Heart right ventricle (tissue), 16 donors: ENCODE measurements around the gene DEAF1. TPM values are rescaled to one million over a fixed set of nuclear protein-coding genes. Genes with fewer than 3 reads are reported as not detected.
A peak's percentile ranks its signal among the peaks of the same experiment; 100 is the strongest.
"Not testable (repeated sequence)": the region's sequence is repeated elsewhere in the genome, so short reads cannot be mapped to it uniquely, and the experiment has no call there.

Experiments used
- ATAC-seq, 8 donors: fragments of 200-7000 bp; cut with Tn5 transposase; one replicate each; pipeline ENCODE4 v1.9.1; 2020; ENCODE audit warnings: mild to moderate bottlenecking in 8 of 8, moderate library complexity in 8 of 8, moderate number of reproducible peaks in 1 of 8
- DNase-seq, 2 donors: peaks; one replicate each; pipeline ENCODE4 v3.0.0-alpha.2; 2020
- H3K27ac ChIP-seq, 10 donors: fragments of 200-600 bp; sonication (generic) in 2 of 10; one replicate each; pipeline versions ENCODE4 v1.5.0 to v1.8.0; 2020 to 2022; ENCODE audit warnings: mild to moderate bottlenecking in 3 of 10
- H3K27me3 ChIP-seq, 7 donors: fragments of 200-600 bp; one replicate each; pipeline ENCODE4 v1.8.0; 2021 to 2022; ENCODE audit warnings: mild to moderate bottlenecking in 2 of 7
- H3K36me3 ChIP-seq, 9 donors: fragments of 200-600 bp; sonication (generic) in 1 of 9; one replicate each; pipeline versions ENCODE4 v1.5.0 to v1.8.0; 2020 to 2022; ENCODE audit warnings: mild to moderate bottlenecking in 2 of 9
- H3K4me1 ChIP-seq, 9 donors: fragments of 200-600 bp; sonication (generic) in 1 of 9; one replicate each; pipeline versions ENCODE4 v1.5.0 to v1.8.0; 2020 to 2022; ENCODE audit warnings: mild to moderate bottlenecking in 4 of 9
- H3K4me3 ChIP-seq, 10 donors: fragments of 200-600 bp; sonication (generic) in 2 of 10; one replicate each; pipeline versions ENCODE4 v1.5.0 to v1.8.0; 2020 to 2022; ENCODE audit warnings: mild to moderate bottlenecking in 7 of 10, moderate library complexity in 2 of 10
- H3K9me3 ChIP-seq, 11 donors: fragments of 200-600 bp in 10 of 11; sonication (generic) in 2 of 11; one replicate each; pipeline versions ENCODE4 v1.5.0 to v1.8.0; 2013 to 2022; ENCODE audit warnings: mild to moderate bottlenecking in 2 of 11, control low read depth in 1 of 11, moderate library complexity in 1 of 11
- WGBS, 2 donors: extraction: QIAGEN DNeasy Blood & Tissue Kit; methylation state at CpG; one replicate each; pipeline ENCODE4 v1.1.7; 2013; ENCODE audit warnings: inconsistent platforms in 1 of 2; 5-methylcytosine and 5-hydroxymethylcytosine counted together
- intact Hi-C, 10 donors: fragments of 100-400 bp; cut with DNase I; formaldehyde crosslinking; loops; one replicate each; pipeline versions ENCODE4 v1.11.1 to v1.14.2; 2022
- polyA plus RNA-seq, 2 donors: library from polyadenylated mRNA; stranded (reverse); fragments of 200-250 nt; gene quantifications; one replicate each; pipeline ENCODE4 v1.2.3, GENCODE V29; 2013
- total RNA-seq, 10 donors: library from RNA; stranded (reverse); fragmentation: NEBNext Ultra II Directional in 3 of 10; extraction: Animal tissue kit (Norgen Biotek cat#: 25700) in 3 of 10; gene quantifications; one replicate each; pipeline versions ENCODE4 v1.2.1 to v1.2.4, GENCODE V29; 2021 to 2023
- TF ChIP-seq, protein P1 (sequence below), 9 donors: fragments of 200-600 bp; sonication (generic) in 2 of 9; IDR thresholded peaks; one replicate each; pipeline versions ENCODE4 v1.5.0 to v1.8.0; 2021 to 2022; ENCODE audit warnings: antibody characterized with exemption in 9 of 9, mild to moderate bottlenecking in 5 of 9, moderate library complexity in 1 of 9
- donor health status: Arrhythmogenic right ventricular cardiomyopathy.
- donor health status: ischemic (EF 13 %, LVEDD 7.1; RV severe dilation, severe dysfunction).
- donor health status: healthy with polysubstance abuse.
- donor health status: DM: no; HTN: yes; CAD: no.
- donor health status: DM: no; HTN: no; CAD: no.
- donor health status: ischemic (EF 25% LVEDD 6.9; RV normal size, moderate dysfunction).
- donor health status: ischemic (EF 25% LVEDD 5.7; RV mildly dilated, moderate dysfunction).
- donor health status: healthy.
- donor health status: DM: yes; HTN: yes; CAD: no.
- donor health status: Ischemic cardiomyopathy.
- donor health status: ischemic (EF 35%, LVEDD 5.7; RV mildly dilated, moderate dysfunction).
- donor health status: nonischemic (EF 11% LVEDD 7.7; RV severe dilation, severe dysfunction).
- donor health status: DM: yes; HTN: yes; CAD: no.
- donor health status: PGD.
- donor health status: ischemic (EF 29% LVEDD 5.4; RV normal size, mild dysfunction).
- donor health status: nonischemic (EF 23%, LVEDD 6.1; RV moderate dilation, normal function).

DEAF1 gene
- total and polyA plus RNA-seq, 12 donors, result 11.0 to 39.9 (median 17.0) TPM

DNA sequence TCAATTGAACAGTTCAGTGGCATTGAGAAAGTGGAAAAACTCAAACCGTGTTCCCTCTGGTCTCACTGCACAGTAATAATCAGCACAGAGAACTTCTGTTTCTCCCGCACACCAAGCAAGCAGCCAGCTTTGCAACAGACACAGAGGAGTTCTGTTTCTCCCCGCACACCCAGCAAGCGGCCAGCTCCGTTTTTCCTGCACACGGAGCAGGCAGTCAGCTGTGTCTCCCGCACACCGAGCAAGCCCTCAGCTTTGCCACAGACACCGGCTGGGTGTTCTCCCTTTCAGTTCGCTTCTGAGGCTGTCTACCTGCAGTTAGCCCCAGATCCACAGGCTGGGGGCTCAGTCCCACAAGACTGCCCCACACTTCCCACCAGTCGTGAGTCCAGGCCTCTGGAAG, 42.3 kb upstream of the DEAF1 start:
- Histone ChIP-seq H3K27ac (peak overlapping the region in 1 of 10 donors; percentile 44), H3K27me3 (peaks cover 0 to 6% (median 0%) of the 10 kb centered on the region in 7 donors), H3K4me1 (peaks cover 0 to 17% (median 4%) of the 10 kb centered on the region in 9 donors), H3K36me3 (no peaks in the 10 kb centered on the region), H3K9me3 (no peaks in the 10 kb centered on the region), H3K4me3 (no peak overlapping the region)
- WGBS, 2 donors, result 45 to 65% methylated on average over 11 of the region's 11 CpGs
- TF ChIP-seq, protein P1, sequence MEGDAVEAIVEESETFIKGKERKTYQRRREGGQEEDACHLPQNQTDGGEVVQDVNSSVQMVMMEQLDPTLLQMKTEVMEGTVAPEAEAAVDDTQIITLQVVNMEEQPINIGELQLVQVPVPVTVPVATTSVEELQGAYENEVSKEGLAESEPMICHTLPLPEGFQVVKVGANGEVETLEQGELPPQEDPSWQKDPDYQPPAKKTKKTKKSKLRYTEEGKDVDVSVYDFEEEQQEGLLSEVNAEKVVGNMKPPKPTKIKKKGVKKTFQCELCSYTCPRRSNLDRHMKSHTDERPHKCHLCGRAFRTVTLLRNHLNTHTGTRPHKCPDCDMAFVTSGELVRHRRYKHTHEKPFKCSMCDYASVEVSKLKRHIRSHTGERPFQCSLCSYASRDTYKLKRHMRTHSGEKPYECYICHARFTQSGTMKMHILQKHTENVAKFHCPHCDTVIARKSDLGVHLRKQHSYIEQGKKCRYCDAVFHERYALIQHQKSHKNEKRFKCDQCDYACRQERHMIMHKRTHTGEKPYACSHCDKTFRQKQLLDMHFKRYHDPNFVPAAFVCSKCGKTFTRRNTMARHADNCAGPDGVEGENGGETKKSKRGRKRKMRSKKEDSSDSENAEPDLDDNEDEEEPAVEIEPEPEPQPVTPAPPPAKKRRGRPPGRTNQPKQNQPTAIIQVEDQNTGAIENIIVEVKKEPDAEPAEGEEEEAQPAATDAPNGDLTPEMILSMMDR (IDR thresholded peaks at IDR 0.05), result no peak
- intact Hi-C loops, result no loop called here
- DNase-seq, result no peak
- ATAC-seq, result no peak

DNA sequence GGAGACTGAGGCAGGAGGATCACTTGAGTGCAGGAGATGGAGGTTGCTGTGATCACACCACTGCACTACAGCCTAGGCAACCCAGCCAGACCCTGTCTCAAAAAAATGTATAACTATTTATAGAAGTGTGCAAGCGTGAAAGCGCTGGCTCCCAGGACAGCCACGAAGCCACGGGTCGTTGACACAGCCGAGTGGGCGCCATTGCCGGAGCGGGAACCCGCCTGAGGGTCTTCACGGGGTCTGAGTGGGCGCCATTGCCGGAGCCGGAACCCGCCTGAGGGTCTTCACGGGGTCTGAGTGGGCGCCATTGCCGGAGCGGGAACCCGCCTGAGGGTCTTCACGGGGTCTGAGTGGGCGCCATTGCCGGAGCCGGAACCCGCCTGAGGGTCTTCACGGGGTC, 39.5 kb upstream of the DEAF1 start:
- DNase-seq, intact Hi-C loops, H3K27ac ChIP-seq, H3K36me3 ChIP-seq, H3K4me3 ChIP-seq, H3K9me3 ChIP-seq, ATAC-seq: not testable (repeated sequence)
- H3K27me3 ChIP-seq, result peaks cover 0 to 11% (median 0%) of the 10 kb centered on the region in 7 donors
- peaks cover 0 to 13% (median 4%) of the 10 kb centered on the region in 9 donors for H3K4me1 ChIP-seq
- WGBS, 2 donors, result 93 to 96% methylated on average over 19 to 26 of the region's 26 CpGs

DNA sequence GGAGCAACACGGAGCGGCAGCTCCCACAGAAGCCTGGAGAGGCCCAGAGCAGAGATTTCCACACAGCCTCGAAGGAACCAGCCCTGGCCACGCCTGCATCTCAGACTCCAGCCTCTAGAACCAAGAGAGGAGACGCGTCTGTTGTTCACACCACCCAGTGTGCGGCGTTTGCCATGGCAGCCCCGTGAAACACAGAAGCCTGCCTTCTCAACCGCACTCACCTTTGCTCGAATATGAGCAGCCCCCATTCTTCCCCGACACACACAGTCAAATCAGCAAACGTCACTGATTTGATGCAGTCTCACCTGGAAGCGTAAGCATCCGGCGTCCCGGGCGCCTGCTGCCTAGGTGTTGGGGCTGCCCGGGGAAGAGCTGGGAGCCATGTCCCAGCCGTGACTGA, 38.0 kb upstream of the DEAF1 start:
- Histone ChIP-seq H3K36me3 (no peaks in the 10 kb centered on the region), H3K9me3 (no peaks in the 10 kb centered on the region), H3K4me1 (peaks cover 0 to 24% (median 10%) of the 10 kb centered on the region in 9 donors), H3K27ac (no peak overlapping the region), H3K27me3 (peaks cover 0 to 18% (median 5%) of the 10 kb centered on the region in 7 donors), H3K4me3 (no peak overlapping the region)
- WGBS, 2 donors, result 78 to 82% methylated on average over 20 of the region's 20 CpGs
- DNase-seq (no peak), ATAC-seq (no peak)
- intact Hi-C loops, result no loop called here
- TF ChIP-seq, protein P1 (IDR thresholded peaks at IDR 0.05), result no peak

DNA sequence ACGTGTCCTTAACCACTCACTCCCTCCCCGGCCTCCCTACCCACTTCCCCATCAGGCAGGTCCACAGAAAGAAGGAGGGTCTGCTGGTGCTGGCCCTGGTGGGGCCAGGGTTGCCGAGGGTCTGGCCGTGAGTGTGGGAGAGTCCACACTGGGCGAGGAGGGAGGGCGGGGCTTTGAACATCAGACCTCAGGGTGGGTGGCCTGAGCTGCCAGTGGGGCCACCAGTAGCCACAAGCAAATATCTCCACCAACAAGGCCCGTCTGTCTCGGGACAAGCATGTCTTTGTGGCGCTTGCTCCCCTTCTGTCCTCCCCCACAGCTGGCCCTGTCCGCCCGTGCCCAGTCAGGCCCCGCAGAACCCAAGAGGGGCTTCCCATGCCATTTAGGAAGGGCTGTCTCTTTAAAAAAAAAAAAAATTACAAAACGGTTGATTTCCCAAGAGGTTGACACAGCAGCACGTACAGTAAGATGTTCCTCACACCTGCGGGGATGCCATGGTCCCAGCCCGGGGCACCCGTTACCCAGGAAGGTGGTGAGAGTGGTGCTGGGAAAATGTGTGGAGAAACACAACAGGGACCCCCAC, 34.6 kb upstream of the DEAF1 start:
- Histone ChIP-seq H3K27ac (peak overlapping the region in 1 of 10 donors; percentile 73), H3K4me3 (no peak overlapping the region), H3K27me3 (peaks cover 7 to 46% (median 32%) of the 10 kb centered on the region in 7 donors), H3K4me1 (peaks cover 10 to 40% (median 24%) of the 10 kb centered on the region in 9 donors), H3K9me3 (no peaks in the 10 kb centered on the region), H3K36me3 (no peaks in the 10 kb centered on the region)
- TF ChIP-seq, protein P1 (IDR thresholded peaks at IDR 0.05), result no peak
- DNase-seq, result no peak
- intact Hi-C loops, result loop anchor here in 7 of 10 donors (2.0 to 10.0 kb wide), 4 partner anchors 65 to 175 kb away; no protein-coding TSS in a partner anchor
- ATAC-seq, result no peak
- WGBS, 2 donors, result 59 to 68% methylated on average over 17 of the region's 17 CpGs

DNA sequence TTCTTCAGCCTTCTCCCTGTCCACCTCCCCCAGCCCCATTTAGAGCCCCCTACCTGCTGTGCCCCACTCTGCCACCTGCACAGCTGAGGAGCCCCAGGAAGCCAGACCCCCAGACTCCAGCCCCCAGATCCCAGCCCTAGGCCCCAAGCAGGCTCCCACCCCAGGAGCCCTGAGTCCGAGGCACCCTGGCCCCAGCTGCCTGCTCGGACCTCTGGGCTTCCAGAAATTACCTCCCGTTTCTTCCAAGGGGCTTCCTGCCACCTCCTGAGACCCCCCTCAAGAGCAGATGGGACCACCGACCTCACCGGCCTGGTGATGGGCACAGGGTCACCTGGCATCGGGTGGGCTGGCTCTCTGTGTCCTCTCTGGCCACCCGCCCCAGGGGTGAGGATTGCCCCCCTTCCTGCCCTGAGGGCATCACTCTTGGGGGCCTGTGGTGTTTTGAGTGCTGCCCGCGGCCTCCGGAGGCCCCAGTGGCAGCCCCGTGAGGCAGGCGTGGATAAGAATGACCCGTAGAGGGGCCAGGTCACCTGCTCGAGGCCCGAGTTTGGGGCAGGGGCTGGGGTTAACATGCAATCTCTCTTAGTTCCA, 34.0 kb upstream of the DEAF1 start:
- no peak for DNase-seq
- WGBS, 2 donors, result 77 to 87% methylated on average over 15 of the region's 15 CpGs
- TF ChIP-seq, protein P1 (IDR thresholded peaks at IDR 0.05), result no peak
- peaks cover 7 to 50% (median 38%) of the 10 kb centered on the region in 7 donors for H3K27me3 ChIP-seq
- intact Hi-C loops, result loop anchor here in 7 of 10 donors (2.0 to 10.0 kb wide), 4 partner anchors 64 to 174 kb away; no protein-coding TSS in a partner anchor
- H3K9me3 ChIP-seq, result no peaks in the 10 kb centered on the region
- no peaks in the 10 kb centered on the region for H3K36me3 ChIP-seq
- H3K4me3 ChIP-seq, result no peak overlapping the region
- ATAC-seq, result no peak
- peak overlapping the region in 1 of 10 donors; percentile 73 for H3K27ac ChIP-seq
- peaks cover 10 to 40% (median 24%) of the 10 kb centered on the region in 9 donors for H3K4me1 ChIP-seq
